ES-I3 (cell line): ENCODE measurements around the gene ATG5.
"Not testable (repeated sequence)": the region's sequence is repeated elsewhere in the genome, so short reads cannot be mapped to it uniquely, and the experiment has no call there.

ENCODE experiments used
- H3K36me3 ChIP-seq: 2 replicates; pipeline ENCODE4 v1.6.1; 2013; ENCODE audit warnings: mild to moderate bottlenecking, low read length, control low read depth, moderate library complexity; ENCODE audit not compliant: insufficient read depth
- H3K4me1 ChIP-seq: 2 replicates; pipeline ENCODE4 v1.6.1; 2013; ENCODE audit warnings: mild to moderate bottlenecking, control low read depth, low read length; ENCODE audit not compliant: insufficient read depth
- H3K9ac ChIP-seq: 2 replicates; pipeline ENCODE4 v1.6.1; 2013; ENCODE audit warnings: low read depth, mild to moderate bottlenecking, low read length, moderate library complexity
- H3K9me3 ChIP-seq: 2 replicates; pipeline ENCODE4 v1.6.1; 2013; ENCODE audit warnings: mild to moderate bottlenecking, low read length, moderate library complexity; ENCODE audit not compliant: control insufficient read depth, insufficient read depth

ATG5 gene

GRCh38 chr6:106258726-106259125, 66.8 kb downstream of the ATG5 start:
- H3K9me3 ChIP-seq, result no peaks in the 10 kb centered on the region
- H3K36me3 ChIP-seq, result no peaks in the 10 kb centered on the region
- no peak overlapping the region for H3K9ac ChIP-seq
- no peaks in the 10 kb centered on the region for H3K4me1 ChIP-seq

GRCh38 chr6:106257195-106257594, 68.4 kb downstream of the ATG5 start:
- no peak overlapping the region for H3K9ac ChIP-seq
- no peaks in the 10 kb centered on the region for H3K9me3 ChIP-seq
- no peaks in the 10 kb centered on the region for H3K4me1 ChIP-seq
- no peaks in the 10 kb centered on the region for H3K36me3 ChIP-seq

- Histone ChIP-seq H3K4me1 (no peaks in the 10 kb centered on the region), H3K36me3 (no peaks in the 10 kb centered on the region), H3K9ac (no peak overlapping the region), H3K9me3 (no peaks in the 10 kb centered on the region)
These were observed 69.2 kb downstream of the ATG5 start for GRCh38 chr6:106256201-106256968.

GRCh38 chr6:106255306-106255705, 70.3 kb downstream of the ATG5 start:
- Histone ChIP-seq H3K9ac (no peak overlapping the region), H3K9me3 (no peaks in the 10 kb centered on the region), H3K4me1 (no peaks in the 10 kb centered on the region), H3K36me3 (no peaks in the 10 kb centered on the region)

- Histone ChIP-seq H3K36me3 (no peaks in the 10 kb centered on the region), H3K4me1 (no peaks in the 10 kb centered on the region), H3K9me3 (no peaks in the 10 kb centered on the region), H3K9ac (no peak overlapping the region)
These were observed 70.9 kb downstream of the ATG5 start for GRCh38 chr6:106254636-106255035.

GRCh38 chr6:106253731-106254130, 71.8 kb downstream of the ATG5 start:
- H3K9me3 ChIP-seq, result no peaks in the 10 kb centered on the region
- H3K4me1 ChIP-seq, result no peaks in the 10 kb centered on the region
- no peaks in the 10 kb centered on the region for H3K36me3 ChIP-seq
- H3K9ac ChIP-seq, result no peak overlapping the region

- Histone ChIP-seq H3K4me1 (no peaks in the 10 kb centered on the region), H3K9me3 (no peaks in the 10 kb centered on the region), H3K9ac (no peak overlapping the region), H3K36me3 (no peaks in the 10 kb centered on the region)
These were observed 72.4 kb downstream of the ATG5 start for GRCh38 chr6:106253172-106253571.

- H3K9ac ChIP-seq, result no peak overlapping the region
- H3K9me3 ChIP-seq, result no peaks in the 10 kb centered on the region
- no peaks in the 10 kb centered on the region for H3K4me1 ChIP-seq
- H3K36me3 ChIP-seq, result no peaks in the 10 kb centered on the region
These were observed 72.9 kb downstream of the ATG5 start for GRCh38 chr6:106252687-106253086.

GRCh38 chr6:106251531-106252255, 73.9 kb downstream of the ATG5 start:
- not testable (repeated sequence) for H3K9me3 ChIP-seq, H3K4me1 ChIP-seq, H3K36me3 ChIP-seq, H3K9ac ChIP-seq

GRCh38 chr6:106250953-106251352, 74.6 kb downstream of the ATG5 start:
- Histone ChIP-seq H3K36me3 (no peaks in the 10 kb centered on the region), H3K9ac (no peak overlapping the region), H3K9me3 (no peaks in the 10 kb centered on the region), H3K4me1 (no peaks in the 10 kb centered on the region)

GRCh38 chr6:106249658-106250057, 75.9 kb downstream of the ATG5 start:
- H3K36me3 ChIP-seq, result no peaks in the 10 kb centered on the region
- no peaks in the 10 kb centered on the region for H3K9me3 ChIP-seq
- H3K9ac ChIP-seq, result no peak overlapping the region
- H3K4me1 ChIP-seq, result no peaks in the 10 kb centered on the region

GRCh38 chr6:106247733-106248132, 77.8 kb downstream of the ATG5 start:
- Histone ChIP-seq H3K9me3 (no peaks in the 10 kb centered on the region), H3K4me1 (no peaks in the 10 kb centered on the region), H3K9ac (no peak overlapping the region)

GRCh38 chr6:106247293-106247692, 78.3 kb downstream of the ATG5 start:
- Histone ChIP-seq H3K9ac (no peak overlapping the region), H3K36me3 (no peaks in the 10 kb centered on the region), H3K4me1 (no peaks in the 10 kb centered on the region), H3K9me3 (no peaks in the 10 kb centered on the region)

More at GRCh38 chr6:106247733-106248132, 77.8 kb downstream of the ATG5 start:
- no peaks in the 10 kb centered on the region for H3K36me3 ChIP-seq

- Histone ChIP-seq H3K4me1 (no peaks in the 10 kb centered on the region), H3K36me3 (no peaks in the 10 kb centered on the region), H3K9ac (no peak overlapping the region), H3K9me3 (no peaks in the 10 kb centered on the region)
These were observed 80.6 kb downstream of the ATG5 start for GRCh38 chr6:106244931-106245330.

- no peaks in the 10 kb centered on the region for H3K36me3 ChIP-seq
- no peak overlapping the region for H3K9ac ChIP-seq
- no peaks in the 10 kb centered on the region for H3K9me3 ChIP-seq
- no peaks in the 10 kb centered on the region for H3K4me1 ChIP-seq
These were observed 81.0 kb downstream of the ATG5 start for GRCh38 chr6:106244521-106244920.
